ENCODE measurements around the gene PRKACA.

Gene PRKACA

GRCh38 chr19:14139944-14140343 lies 22.4 kb upstream of the PRKACA start:
- TF ChIP-seq POLR2A (IDR thresholded peaks at IDR 0.05; ENCODE audit: low read length) (no peak), GATA1 (IDR thresholded peaks at IDR 0.05; ENCODE audit: low read depth, low read length) (no peak)
- no peak for DNase-seq

DNA sequence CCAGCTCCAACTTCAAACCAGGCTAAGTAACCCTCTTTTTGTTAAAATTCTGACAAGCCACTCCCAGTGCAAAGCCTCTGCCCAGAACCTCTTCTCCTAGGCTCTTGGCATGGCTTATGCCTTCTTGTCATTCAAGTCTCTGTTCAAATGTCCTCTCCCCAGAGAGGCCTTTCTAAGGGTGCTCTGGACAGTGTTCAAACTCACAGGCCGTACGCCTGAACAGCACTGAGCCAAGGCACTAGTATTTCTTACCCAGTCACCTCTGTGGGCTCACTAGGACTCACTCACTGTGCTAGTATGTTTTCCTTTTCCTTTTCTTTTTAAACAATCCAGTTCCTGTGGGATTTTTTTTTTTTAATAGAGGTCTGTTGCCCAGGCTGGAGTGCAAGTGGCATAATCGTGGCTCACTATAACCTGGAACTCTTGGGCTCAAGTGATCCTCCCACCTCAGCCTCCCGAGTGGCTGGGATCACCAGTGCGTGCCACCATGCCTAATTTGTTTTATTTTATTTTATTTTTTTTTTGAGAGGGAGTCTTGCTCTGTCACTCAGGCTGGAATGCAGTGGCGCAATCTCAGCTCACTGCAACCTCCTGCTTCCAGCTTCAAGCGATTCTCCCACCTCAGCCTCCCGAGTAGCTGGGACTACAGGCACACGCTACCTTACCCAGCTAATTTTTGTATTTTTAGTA lies 21.2 kb upstream of the PRKACA start:
- no peak for TF ChIP-seq POLR2A (IDR thresholded peaks at IDR 0.05; ENCODE audit: low read length)
- TF ChIP-seq GATA1 (IDR thresholded peaks at IDR 0.05; ENCODE audit: low read depth, low read length), result no peak
- no peak for DNase-seq

- peak; percentile 91 for TF ChIP-seq POLR2A (IDR thresholded peaks at IDR 0.05; ENCODE audit: low read length)
- no peak for TF ChIP-seq GATA1 (IDR thresholded peaks at IDR 0.05; ENCODE audit: low read depth, low read length)
- DNase-seq, result peak; percentile 100
Observed at GRCh38 chr19:14136509-14137281, 19.1 kb upstream of the PRKACA start, which contains the start of gene ASF1B. Gene ASF1B, minus strand, starts transcription at chr19:14136589. Its CDS starts 133 bp downstream, at chr19:14136456.

DNA sequence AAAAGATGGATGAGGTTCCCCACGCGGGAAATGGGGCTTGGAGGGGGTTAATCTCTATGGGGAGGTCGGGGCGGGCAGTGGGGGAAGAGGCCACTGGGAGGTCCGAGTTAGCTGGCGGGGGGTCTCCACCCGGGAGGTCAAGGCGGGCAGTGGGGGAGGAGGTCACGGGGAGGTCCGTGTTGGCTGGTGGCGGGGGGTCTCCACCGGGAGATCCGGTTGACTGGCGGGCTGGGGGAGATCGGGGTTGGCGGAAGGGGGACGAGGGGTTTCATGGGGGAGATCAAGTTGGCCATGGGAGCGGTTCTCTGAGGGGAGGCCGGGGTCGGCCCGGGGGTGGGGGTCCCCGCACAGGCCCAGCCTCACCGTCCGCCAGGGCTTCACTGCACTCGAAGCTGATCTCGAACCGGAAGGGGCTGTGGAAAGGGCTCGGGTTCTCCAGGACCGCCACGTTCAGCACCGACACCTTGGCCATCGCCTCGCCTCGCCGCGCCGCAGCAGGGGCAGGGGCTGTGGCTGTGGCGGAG lies 18.5 kb upstream of the PRKACA start:
- TF ChIP-seq POLR2A (IDR thresholded peaks at IDR 0.05; ENCODE audit: low read length), result no peak
- no peak for TF ChIP-seq GATA1 (IDR thresholded peaks at IDR 0.05; ENCODE audit: low read depth, low read length)
- DNase-seq, result no peak

DNA sequence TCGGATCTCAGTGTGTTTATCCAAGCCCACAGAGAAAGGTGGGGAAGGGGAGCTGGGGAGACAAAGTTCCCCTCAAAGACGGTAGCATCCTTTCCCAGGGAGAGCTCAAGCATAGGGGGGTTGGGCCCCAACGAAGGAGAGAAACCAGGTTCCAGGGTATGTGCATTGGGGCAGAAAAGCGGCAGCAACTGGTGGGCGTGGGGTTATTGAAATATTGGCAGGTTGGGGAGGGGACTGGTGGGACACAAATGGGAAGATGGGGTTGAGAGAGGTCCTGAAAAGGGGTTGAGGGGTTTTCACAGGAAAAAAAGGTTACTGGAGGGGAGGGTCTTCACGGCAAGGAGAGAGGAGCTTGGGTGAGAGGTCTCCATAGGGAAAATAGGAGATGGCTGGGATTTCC lies 17.8 kb upstream of the PRKACA start:
- no peak for DNase-seq
- no peak for TF ChIP-seq GATA1 (IDR thresholded peaks at IDR 0.05; ENCODE audit: low read depth, low read length)

DNA sequence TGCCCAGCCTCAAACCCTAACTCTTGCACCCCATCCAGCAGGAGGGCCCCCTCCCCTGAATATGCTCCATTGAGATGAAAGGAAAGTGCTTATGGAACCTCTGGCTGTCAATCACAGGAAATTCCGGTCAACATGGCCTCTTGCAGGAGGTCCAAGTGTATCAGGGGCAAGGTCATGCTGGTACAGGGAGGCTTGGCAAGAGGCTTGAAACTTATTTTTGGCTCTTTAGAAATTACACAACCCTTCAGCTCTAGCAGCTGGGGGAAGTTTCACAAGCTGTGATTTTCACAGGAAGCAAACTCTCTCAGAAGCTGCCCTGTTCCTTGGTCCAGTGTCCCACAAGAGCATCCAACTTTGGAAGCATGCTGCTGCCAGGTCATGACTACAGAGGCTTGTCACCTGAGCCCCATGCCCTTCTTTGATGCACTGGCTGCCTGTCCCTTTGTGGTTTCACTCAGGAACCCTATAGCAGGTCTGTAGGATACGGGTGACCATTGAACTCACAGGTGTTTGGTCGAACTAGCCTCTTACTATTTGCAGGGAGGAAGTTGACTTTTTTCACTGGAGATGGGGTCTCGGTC lies 10.5 kb upstream of the PRKACA start:
- no peak for DNase-seq
- TF ChIP-seq POLR2A (IDR thresholded peaks at IDR 0.05; ENCODE audit: low read length) (no peak), GATA1 (IDR thresholded peaks at IDR 0.05; ENCODE audit: low read depth, low read length) (no peak)

DNA sequence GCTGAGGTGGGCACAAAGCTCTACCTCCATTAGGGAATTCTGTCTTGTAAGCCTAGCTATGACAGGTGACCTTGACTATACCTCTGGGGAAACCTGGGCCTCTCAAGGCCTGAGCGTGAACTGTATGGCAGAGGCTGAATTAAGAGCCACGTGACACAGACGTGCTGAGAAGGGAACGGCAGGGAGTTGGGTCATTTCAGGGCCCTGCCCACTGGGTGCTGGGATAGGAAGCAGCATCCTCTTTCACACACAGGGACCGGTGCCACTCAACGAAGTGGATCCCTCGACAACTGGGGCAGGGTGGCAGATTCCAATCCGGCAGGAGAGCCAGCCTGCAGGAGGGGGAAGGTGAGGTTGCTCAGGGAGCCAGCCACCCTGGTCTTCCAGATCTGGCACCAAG lies 9.6 kb upstream of the PRKACA start:
- DNase-seq, result no peak
- no peak for TF ChIP-seq GATA1 (IDR thresholded peaks at IDR 0.05; ENCODE audit: low read depth, low read length)
- no peak for TF ChIP-seq POLR2A (IDR thresholded peaks at IDR 0.05; ENCODE audit: low read length)

- no peak for TF ChIP-seq GATA1 (IDR thresholded peaks at IDR 0.05; ENCODE audit: low read depth, low read length)
- no peak for TF ChIP-seq POLR2A (IDR thresholded peaks at IDR 0.05; ENCODE audit: low read length)
- no peak for DNase-seq
Observed at GRCh38 chr19:14122924-14123323, 5.4 kb upstream of the PRKACA start.

DNA sequence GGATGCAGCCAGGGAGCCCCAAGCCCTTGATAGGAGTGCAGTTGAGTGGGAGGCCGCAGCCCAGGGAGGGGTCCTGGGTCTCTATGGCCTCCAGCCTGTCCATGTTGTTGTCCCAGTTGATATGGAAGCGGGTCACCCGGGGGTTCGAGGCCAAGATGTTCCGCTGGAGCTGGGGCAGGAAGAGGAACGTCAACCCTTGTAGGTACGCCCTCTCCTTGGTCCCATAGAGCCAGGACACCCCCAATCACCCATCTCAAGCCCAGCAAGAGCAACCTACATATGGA lies 2.9 kb upstream of the PRKACA start:
- DNase-seq, result no peak
- TF ChIP-seq POLR2A (IDR thresholded peaks at IDR 0.05; ENCODE audit: low read length) (no peak), GATA1 (IDR thresholded peaks at IDR 0.05; ENCODE audit: low read depth, low read length) (no peak)

- TF ChIP-seq GATA1 (IDR thresholded peaks at IDR 0.05; ENCODE audit: low read depth, low read length), result no peak
- no peak for TF ChIP-seq POLR2A (IDR thresholded peaks at IDR 0.05; ENCODE audit: low read length)
- DNase-seq, result no peak
Observed at GRCh38 chr19:14119644-14120496, 2.3 kb upstream of the PRKACA start.

DNA sequence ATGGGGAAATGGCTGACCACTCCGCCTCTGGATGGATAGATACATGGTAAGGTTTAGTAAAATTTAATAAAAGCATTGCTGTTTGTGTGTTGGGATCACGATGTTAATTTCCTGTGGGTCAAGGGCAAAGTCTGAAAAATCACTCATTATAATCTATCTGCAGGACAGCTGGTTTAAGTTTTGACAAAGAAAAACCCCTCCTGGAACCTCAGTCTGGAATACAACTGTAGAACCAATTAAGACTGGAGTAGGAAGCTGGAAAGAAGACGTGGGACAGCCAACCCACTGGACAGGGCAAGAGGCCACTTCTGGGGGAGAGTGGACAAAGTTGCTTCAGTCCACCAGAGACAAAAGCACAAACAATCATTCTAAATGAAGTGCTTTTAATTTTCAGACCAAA lies 1.6 kb upstream of the PRKACA start:
- TF ChIP-seq POLR2A (IDR thresholded peaks at IDR 0.05; ENCODE audit: low read length) (no peak), GATA1 (IDR thresholded peaks at IDR 0.05; ENCODE audit: low read depth, low read length) (no peak)
- DNase-seq, result no peak

- DNase-seq, result peak; percentile 50 to 59
- TF ChIP-seq GATA1 (IDR thresholded peaks at IDR 0.05; ENCODE audit: low read depth, low read length) (no peak), POLR2A (IDR thresholded peaks at IDR 0.05; ENCODE audit: low read length) (no peak)
Observed at GRCh38 chr19:14118165-14119051, 846 bp upstream of the PRKACA start.

Measured in erythroblast (primary cell).